IMR-90 (cell line): Measurements from ENCODE around the gene LRRC37B. TPM values are rescaled to one million over a fixed set of nuclear protein-coding genes. Genes with fewer than 3 reads are reported as not detected.
"Not testable (repeated sequence)": the region's sequence is repeated elsewhere in the genome, so short reads cannot be mapped to it uniquely, and the experiment has no call there.

Experiments used
- ATAC-seq: fragments of 200-7000 bp; cut with Tn5 transposase; 2 replicates; pipeline ENCODE4 v1.9.1; 2020; ENCODE audit warnings: low read depth, mild to moderate bottlenecking, moderate library complexity
- BruUV-seq: library from RNA; stranded (reverse); fragments of 400-500 nt; replicated peaks from 2 replicates; lab custom pipeline; 2021; lab: Mats Ljungman, UMichigan
- CTCF ChIA-PET: fragments of 300-600 bp; formaldehyde crosslinking; extraction: SDS; loops from one replicate; lab custom pipeline; 2021; ENCODE audit warnings: antibody characterized with exemption; lab: Yijun Ruan, JAX
- POLR2A ChIA-PET: fragments of 300-600 bp; sonication (Branson Sonifier 250); formaldehyde crosslinking; loops from one replicate; lab custom pipeline; 2022; ENCODE audit warnings: antibody characterized with exemption; ENCODE audit not compliant: unreplicated experiment; lab: Charles Lee
- DNase-seq: peaks from one replicate; pipeline ENCODE4 v3.0.0; 2013
- H2AFZ ChIP-seq: replicated peaks from 2 replicates; pipeline ENCODE3; 2013; ENCODE audit warnings: low read length, mild to moderate bottlenecking; ENCODE audit not compliant: poor library complexity
- H2AK5ac ChIP-seq: 2 replicates; pipeline ENCODE4 v1.6.1; 2013; ENCODE audit warnings: low read depth, low read length, inconsistent platforms
- H2AK9ac ChIP-seq: replicated peaks from 2 replicates; pipeline ENCODE3; 2013; ENCODE audit warnings: mild to moderate bottlenecking, low read depth, low read length, moderate library complexity; ENCODE audit not compliant: poor library complexity
- H2BK120ac ChIP-seq: 2 replicates; pipeline ENCODE4 v1.6.1; 2013; ENCODE audit warnings: low read depth, low read length, inconsistent platforms
- H2BK15ac ChIP-seq: 3 replicates; pipeline ENCODE4 v1.6.1; 2013; ENCODE audit warnings: low read depth, low read length, inconsistent platforms
- H2BK20ac ChIP-seq: 2 replicates; pipeline ENCODE4 v1.6.1; 2013; ENCODE audit warnings: low read depth, mild to moderate bottlenecking, inconsistent platforms, low read length, moderate library complexity
- H2BK5ac ChIP-seq: 2 replicates; pipeline ENCODE4 v1.6.1; 2013; ENCODE audit warnings: mild to moderate bottlenecking, low read depth, low read length, inconsistent platforms; ENCODE audit not compliant: poor library complexity, severe bottlenecking
- H3K14ac ChIP-seq: replicated peaks from 2 replicates; pipeline ENCODE4 v1.6.1; 2013; ENCODE audit warnings: low read depth, low read length, inconsistent platforms
- H3K18ac ChIP-seq: 2 replicates; pipeline ENCODE4 v1.6.1; 2013; ENCODE audit warnings: low read depth, low read length, control low read depth
- H3K23ac ChIP-seq: 2 replicates; pipeline ENCODE4 v1.6.1; 2013; ENCODE audit warnings: low read depth, low read length, inconsistent platforms
- H3K27ac ChIP-seq: 2 replicates; pipeline ENCODE4 v1.5.1; 2013; ENCODE audit warnings: mild to moderate bottlenecking, control low read depth, low read length; ENCODE audit not compliant: insufficient read depth
- H3K27me3 ChIP-seq: 2 replicates; pipeline ENCODE4 v1.6.1; 2013; ENCODE audit warnings: low read length; ENCODE audit not compliant: control insufficient read depth, insufficient read depth
- H3K36me3 ChIP-seq: 2 replicates; pipeline ENCODE4 v1.6.1; 2013; ENCODE audit warnings: low read length, mixed read lengths; ENCODE audit not compliant: control insufficient read depth, insufficient read depth
- H3K4ac ChIP-seq: 2 replicates; pipeline ENCODE4 v1.6.1; 2013; ENCODE audit warnings: low read depth, low read length, inconsistent platforms
- H3K4me1 ChIP-seq: 2 replicates; pipeline ENCODE4 v1.6.1; 2013; ENCODE audit warnings: low read length, mixed read lengths; ENCODE audit not compliant: control insufficient read depth, insufficient read depth
- H3K4me2 ChIP-seq: 2 replicates; pipeline ENCODE4 v1.6.1; 2013; ENCODE audit warnings: low read depth, mild to moderate bottlenecking, control low read depth, low read length, moderate library complexity
- H3K4me3 ChIP-seq: 2 replicates; pipeline ENCODE4 v1.5.1; 2013; ENCODE audit warnings: low read depth, mild to moderate bottlenecking, control low read depth, low read length, moderate library complexity; ENCODE audit not compliant: insufficient read depth
- H3K56ac ChIP-seq: 2 replicates; pipeline ENCODE4 v1.6.1; 2013; ENCODE audit warnings: low read length, inconsistent platforms; ENCODE audit not compliant: insufficient read depth; ENCODE audit errors: extremely low read depth
- H3K79me1 ChIP-seq, 2 experiments: 2 replicates each; pipeline ENCODE4 v1.6.1; 2013; ENCODE audit warnings: low read length in 2 of 2, inconsistent platforms in 1 of 2, low read depth in 1 of 2
- H3K9ac ChIP-seq: 2 replicates; pipeline ENCODE4 v1.6.1; 2013; ENCODE audit warnings: low read depth, low read length, control low read depth
- H3K9me1 ChIP-seq: 2 replicates; pipeline ENCODE4 v1.6.1; 2013; ENCODE audit warnings: low read length, inconsistent platforms; ENCODE audit not compliant: insufficient read depth
- H3K9me3 ChIP-seq: 2 replicates; pipeline ENCODE4 v1.6.1; 2013; ENCODE audit warnings: low read length; ENCODE audit not compliant: control insufficient read depth, insufficient read depth
- H4K20me1 ChIP-seq: 2 replicates; pipeline ENCODE4 v1.6.1; 2013; ENCODE audit warnings: low read length, inconsistent platforms; ENCODE audit not compliant: insufficient read depth
- H4K5ac ChIP-seq: 2 replicates; pipeline ENCODE4 v1.6.1; 2013; ENCODE audit warnings: mild to moderate bottlenecking, low read depth, low read length, control low read depth
- H4K8ac ChIP-seq, 2 experiments: 2 replicates each; pipeline ENCODE4 v1.6.1; 2013; ENCODE audit warnings: low read depth in 2 of 2, low read length in 2 of 2, control low read depth in 1 of 2, inconsistent platforms in 1 of 2
- H4K91ac ChIP-seq: 2 replicates; pipeline ENCODE4 v1.6.1; 2013; ENCODE audit warnings: low read depth, low read length, inconsistent platforms; ENCODE audit not compliant: insufficient read depth
- WGBS, 2 experiments: methylation state at CpG; one replicate each; pipeline versions ENCODE4 v1.1.5 to v1.1.7; 2013; ENCODE audit warnings: missing lambda C conversion rate in 2 of 2; ENCODE audit not compliant: insufficient read length in 1 of 2; ENCODE audit errors: extremely low coverage in 2 of 2; 5-methylcytosine and 5-hydroxymethylcytosine counted together
- dilution Hi-C: fragments of 300-500 bp; cut with HindIII; formaldehyde crosslinking; loops from one replicate; pipeline ENCODE4 v1.14.3; 2018; ENCODE audit warnings: low sequenced_read_pairs; ENCODE audit not compliant: unreplicated experiment
- in situ Hi-C: fragments of 300-500 bp; cut with MboI; formaldehyde crosslinking; loops from 3 replicates; pipeline ENCODE4 v1.14.3; 2019; ENCODE audit warnings: low sequenced_read_pairs, inconsistent platforms, mixed read lengths
- intact Hi-C: fragments of 100-400 bp; cut with micrococcal nuclease; formaldehyde crosslinking; loops from 2 replicates; pipeline ENCODE4 v1.10.0; 2022
- polyA plus RNA-seq, 3 experiments: library from polyadenylated mRNA; depleted of rRNA; stranded (reverse); fragments of >200 nt; gene quantifications; 2 replicates each; pipeline ENCODE4 v1.2.3, GENCODE V29; 2012; ENCODE audit warnings: low replicate concordance in 1 of 3
- total RNA-seq: library from RNA; depleted of rRNA; stranded (reverse); fragments of >200 nt; gene quantifications from 2 replicates; pipeline ENCODE4 v1.2.3, GENCODE V29; 2012

The LRRC37B gene
- total and polyA plus RNA-seq, 2 of the 4 experiments (the other 2 are of a cell fraction) = 4.3 to 7.2 TPM

- no CpG with 5 or more reads among the region's 9 CpGs for WGBS, 2 experiments
- DNase-seq, H4K8ac ChIP-seq, H3K4me2 ChIP-seq, H2AK9ac ChIP-seq, H2BK15ac ChIP-seq, dilution Hi-C loops, H4K20me1 ChIP-seq, H3K14ac ChIP-seq, intact Hi-C loops, H3K23ac ChIP-seq, H3K4me3 ChIP-seq, POLR2A ChIA-PET, H3K9me1 ChIP-seq, H2AK5ac ChIP-seq, H2AFZ ChIP-seq, H3K4ac ChIP-seq, H3K9me3 ChIP-seq, H3K79me1 ChIP-seq, BruUV-seq, H2BK120ac ChIP-seq, H3K18ac ChIP-seq, H3K36me3 ChIP-seq, H4K5ac ChIP-seq, H3K27me3 ChIP-seq, H3K27ac ChIP-seq, H3K4me1 ChIP-seq, H2BK20ac ChIP-seq, H4K91ac ChIP-seq, CTCF ChIA-PET, H3K9ac ChIP-seq, in situ Hi-C loops, H3K56ac ChIP-seq, H2BK5ac ChIP-seq: not testable (repeated sequence)
- ATAC-seq = peak; percentile 68
Measured at GRCh38 chr17:32060695-32061094, 53.5 kb downstream of the LRRC37B start.

- H4K8ac ChIP-seq, H2BK15ac ChIP-seq, H4K91ac ChIP-seq, H3K9me1 ChIP-seq, ATAC-seq, H2AK9ac ChIP-seq, POLR2A ChIA-PET, H3K4me3 ChIP-seq, H3K4me1 ChIP-seq, H3K4ac ChIP-seq, H3K9ac ChIP-seq, H3K9me3 ChIP-seq, DNase-seq, CTCF ChIA-PET, H2AK5ac ChIP-seq, H3K23ac ChIP-seq, BruUV-seq, H3K79me1 ChIP-seq, H3K14ac ChIP-seq, H3K36me3 ChIP-seq, H2BK20ac ChIP-seq, H2BK5ac ChIP-seq, H4K20me1 ChIP-seq, H2BK120ac ChIP-seq, H4K5ac ChIP-seq, H3K56ac ChIP-seq, H3K27ac ChIP-seq, intact Hi-C loops, H3K18ac ChIP-seq, H3K27me3 ChIP-seq, H2AFZ ChIP-seq, H3K4me2 ChIP-seq, dilution Hi-C loops, in situ Hi-C loops: not testable (repeated sequence)
- WGBS, 2 experiments = no CpG with 5 or more reads among the region's 8 CpGs
Measured at GRCh38 chr17:32061840-32062239, 54.7 kb downstream of the LRRC37B start.
